Measurements from ENCODE around the gene GSC. TPM values are rescaled to one million over a fixed set of nuclear protein-coding genes. Genes with fewer than 3 reads are reported as not detected.

The GSC gene
- total RNA-seq, 1 donor from 2014 or later = 1.1 TPM

DNA sequence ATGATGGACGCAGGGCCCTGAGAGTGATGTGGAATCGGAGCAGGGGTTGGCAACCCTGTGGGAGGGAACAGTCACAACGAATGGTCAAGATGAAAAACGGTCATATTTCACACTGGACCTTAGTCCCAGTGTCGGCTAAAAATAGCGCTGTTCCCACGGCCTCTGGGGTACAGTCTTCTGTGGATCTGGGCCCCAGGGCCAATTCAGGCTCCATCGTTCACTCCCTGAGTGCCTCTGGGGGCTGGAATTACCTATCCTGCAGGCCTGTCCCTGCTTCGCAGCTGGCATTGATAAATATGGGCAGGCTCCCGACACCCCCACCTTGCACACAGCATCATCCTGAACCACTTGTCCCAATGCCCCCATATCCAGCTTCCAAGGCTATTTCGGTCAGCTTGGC lies 18.6 kb downstream of the GSC start:
- H3K79me2 ChIP-seq (ENCODE audit: low read depth) = no peaks in the 10 kb centered on the region
- no peak overlapping the region for H3K9ac ChIP-seq
- peaks cover 16% of the 10 kb centered on the region for H3K4me1 Mint-ChIP-seq
- H3K4me2 ChIP-seq = peak overlapping the region; percentile 28
- no peaks in the 10 kb centered on the region for H3K36me3 Mint-ChIP-seq
- TF ChIP-seq CTCF (IDR thresholded peaks at IDR 0.05) (no peak), EZH2 (IDR thresholded peaks at IDR 0.05) (no peak), EZH2phosphoT487 (IDR thresholded peaks at IDR 0.05) (no peak)
- H3K36me3 ChIP-seq = no peaks in the 10 kb centered on the region
- DNase-seq (ENCODE audit: low spot score) = no peak
- peaks cover 6% of the 10 kb centered on the region for H3K27me3 ChIP-seq
- H4K20me1 ChIP-seq (ENCODE audit: low read depth) = no peaks in the 10 kb centered on the region
- H3K27ac ChIP-seq = no peak overlapping the region
- no peak overlapping the region for H3K4me3 Mint-ChIP-seq
- no peaks in the 10 kb centered on the region for H3K9me3 ChIP-seq (ENCODE audit: low read depth)
- peaks cover 9% of the 10 kb centered on the region for H3K27me3 Mint-ChIP-seq (ENCODE audit: insufficient read depth, low read depth)
- H3K27ac Mint-ChIP-seq = no peak overlapping the region
- H2AFZ ChIP-seq (replicated peaks) = no peak overlapping the region
- peaks cover 34% of the 10 kb centered on the region for H3F3A ChIP-seq (ENCODE audit: low read depth)
- H3K4me1 ChIP-seq = peaks cover 40% of the 10 kb centered on the region
- H3K9me3 Mint-ChIP-seq = no peaks in the 10 kb centered on the region
- no peak overlapping the region for H3K4me3 ChIP-seq

- peaks cover 6% of the 10 kb centered on the region for H3K27me3 ChIP-seq
- Mint-ChIP-seq H3K4me1 (peaks cover 13% of the 10 kb centered on the region), H3K9me3 (no peaks in the 10 kb centered on the region), H3K4me3 (no peak overlapping the region), H3K36me3 (no peaks in the 10 kb centered on the region), H3K27me3 (ENCODE audit: insufficient read depth, low read depth) (peaks cover 9% of the 10 kb centered on the region), H3K27ac (no peak overlapping the region)
- H3K79me2 ChIP-seq (ENCODE audit: low read depth) = no peaks in the 10 kb centered on the region
- no peak overlapping the region for H3K9ac ChIP-seq
- H3K4me3 ChIP-seq = no peak overlapping the region
- peak overlapping the region; percentile 78 for H3K27ac ChIP-seq
- peak overlapping the region; percentile 67 for H3K4me2 ChIP-seq
- peak; percentile 93 for DNase-seq (ENCODE audit: low spot score)
- H3K4me1 ChIP-seq = peaks cover 40% of the 10 kb centered on the region
- H2AFZ ChIP-seq (replicated peaks) = no peak overlapping the region
- H3K9me3 ChIP-seq (ENCODE audit: low read depth) = no peaks in the 10 kb centered on the region
- no peaks in the 10 kb centered on the region for H4K20me1 ChIP-seq (ENCODE audit: low read depth)
- H3K36me3 ChIP-seq = no peaks in the 10 kb centered on the region
- peaks cover 34% of the 10 kb centered on the region for H3F3A ChIP-seq (ENCODE audit: low read depth)
- TF ChIP-seq EZH2phosphoT487 (IDR thresholded peaks at IDR 0.05) = no peak
- no peak for TF ChIP-seq EZH2 (IDR thresholded peaks at IDR 0.05)
- no peak for TF ChIP-seq CTCF (IDR thresholded peaks at IDR 0.05)
Measured at GRCh38 chr14:94750371-94750770, 19.5 kb downstream of the GSC start.

DNA sequence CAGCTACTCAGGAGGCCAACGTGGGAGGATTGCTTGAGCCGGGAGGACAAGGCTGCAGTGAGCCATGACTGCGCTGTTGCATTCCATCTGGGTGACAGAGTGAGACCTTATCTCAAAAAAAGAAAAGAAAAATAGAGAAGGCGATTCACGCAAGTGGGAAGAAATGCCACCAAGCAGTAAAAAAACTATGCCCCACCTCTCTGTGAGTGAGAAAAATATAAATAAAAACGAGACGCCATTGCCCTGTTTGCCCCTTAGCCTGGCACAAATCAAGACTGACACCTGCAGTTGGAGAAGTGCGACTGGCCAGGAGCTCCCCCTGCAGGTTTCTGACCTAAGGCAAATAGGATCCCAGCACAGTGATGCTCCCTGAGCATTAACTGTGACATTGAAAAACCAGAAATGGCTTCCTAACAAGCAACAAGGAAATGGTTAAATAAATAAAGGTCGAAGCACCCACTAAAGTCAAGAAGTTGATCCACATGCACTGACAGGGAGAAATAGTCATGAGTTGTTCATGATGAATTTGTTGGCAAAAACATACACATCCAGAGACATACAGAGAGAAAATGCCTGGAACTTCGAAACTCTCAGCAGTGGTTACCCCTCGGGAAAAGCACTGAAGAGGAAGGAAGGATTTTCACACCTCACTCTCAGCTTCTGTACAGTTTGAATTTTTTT lies 21.1 kb downstream of the GSC start:
- TF ChIP-seq CTCF (IDR thresholded peaks at IDR 0.05) (peak; percentile 77), EZH2 (IDR thresholded peaks at IDR 0.05) (no peak)
- DNase-seq (ENCODE audit: low spot score) = peak; percentile 62
- H3K27me3 Mint-ChIP-seq (ENCODE audit: insufficient read depth, low read depth) = peaks cover 9% of the 10 kb centered on the region
- Histone ChIP-seq H3K4me1 (peaks cover 40% of the 10 kb centered on the region), H3K4me2 (peak overlapping the region; percentile 67), H3K27me3 (peaks cover 6% of the 10 kb centered on the region), H3K36me3 (no peaks in the 10 kb centered on the region), H3K9ac (no peak overlapping the region), H3K9me3 (ENCODE audit: low read depth) (no peaks in the 10 kb centered on the region), H2AFZ (replicated peaks) (no peak overlapping the region), H3K4me3 (no peak overlapping the region), H3K79me2 (ENCODE audit: low read depth) (no peaks in the 10 kb centered on the region), H3K27ac (no peak overlapping the region), H4K20me1 (ENCODE audit: low read depth) (no peaks in the 10 kb centered on the region), H3F3A (ENCODE audit: low read depth) (peaks cover 34% of the 10 kb centered on the region)
- H3K36me3 Mint-ChIP-seq = no peaks in the 10 kb centered on the region
- H3K4me3 Mint-ChIP-seq = no peak overlapping the region
- no peak overlapping the region for H3K27ac Mint-ChIP-seq
- H3K9me3 Mint-ChIP-seq = no peaks in the 10 kb centered on the region
- H3K4me1 Mint-ChIP-seq = peaks cover 13% of the 10 kb centered on the region

Data from neural progenitor cell (in vitro differentiated cells).